NOMO-1 (cell line): ENCODE measurements around the gene ATG2A.

ENCODE experiments used
- DNase-seq, 2 experiments: peaks; one replicate each; lab custom pipeline; 2025; ENCODE audit not compliant: unreplicated experiment in 2 of 2; lab: John Stamatoyannopoulos, UW

ATG2A gene

GRCh38 chr11:64872790-64873488 is 44.1 kb downstream of the ATG2A start:
- DNase-seq = no peak

- DNase-seq = no peak
These were observed 45.5 kb downstream of the ATG2A start for GRCh38 chr11:64871492-64871891.

GRCh38 chr11:64870893-64871466 is 46.0 kb downstream of the ATG2A start:
- no peak for DNase-seq

GRCh38 chr11:64870176-64870892 is 46.7 kb downstream of the ATG2A start:
- DNase-seq = peak; percentile 38 to 44

GRCh38 chr11:64869571-64870175 is 47.3 kb downstream of the ATG2A start:
- no peak for DNase-seq

GRCh38 chr11:64868904-64869570 is 48.0 kb downstream of the ATG2A start:
- DNase-seq = no peak

- DNase-seq = no peak
These were observed 49.1 kb downstream of the ATG2A start for GRCh38 chr11:64867748-64868462.

GRCh38 chr11:64866173-64866491 is 50.9 kb downstream of the ATG2A start:
- DNase-seq = no peak

GRCh38 chr11:64865286-64866172 is 51.5 kb downstream of the ATG2A start:
- DNase-seq = no peak

- DNase-seq = peak; percentile 65 to 68
These were observed 52.3 kb downstream of the ATG2A start for GRCh38 chr11:64864473-64865285.

- no peak for DNase-seq
These were observed 52.9 kb downstream of the ATG2A start for GRCh38 chr11:64864135-64864472.

- DNase-seq = no peak
These were observed 53.5 kb downstream of the ATG2A start for GRCh38 chr11:64863391-64864060.

- no peak for DNase-seq
These were observed 54.0 kb downstream of the ATG2A start for GRCh38 chr11:64862987-64863390.

GRCh38 chr11:64861227-64861975 is 55.6 kb downstream of the ATG2A start:
- no peak for DNase-seq

GRCh38 chr11:64859542-64860414 is 57.2 kb downstream of the ATG2A start:
- peak; percentile 80 to 90 for DNase-seq

GRCh38 chr11:64858467-64859263 is 58.3 kb downstream of the ATG2A start:
- no peak for DNase-seq
